Ishikawa (cell line): Measurements from ENCODE around the gene SERTAD2.

Experiments used
- CEBPB ChIP-seq: IDR thresholded peaks from 2 replicates; pipeline ENCODE4 v1.6.1; 2012
- CREB1 ChIP-seq: IDR thresholded peaks from 2 replicates; pipeline ENCODE4 v1.6.1; 2012; ENCODE audit warnings: low read depth
- EGR1 ChIP-seq: IDR thresholded peaks from 2 replicates; pipeline ENCODE4 v1.6.1; 2012
- EP300 ChIP-seq: IDR thresholded peaks from 2 replicates; pipeline ENCODE4 v1.6.1; 2012; ENCODE audit warnings: borderline replicate concordance
- FOXM1 ChIP-seq: IDR thresholded peaks from 2 replicates; pipeline ENCODE4 v1.6.1; 2012; ENCODE audit warnings: low read depth, borderline replicate concordance
- MAX ChIP-seq: IDR thresholded peaks from 2 replicates; pipeline ENCODE4 v1.6.1; 2012
- NFIC ChIP-seq: IDR thresholded peaks from 2 replicates; pipeline ENCODE4 v1.6.1; 2012
- RAD21 ChIP-seq: IDR thresholded peaks from 2 replicates; pipeline ENCODE4 v1.6.1; 2012; ENCODE audit warnings: low read depth
- REST ChIP-seq: IDR thresholded peaks from 2 replicates; pipeline ENCODE4 v1.6.1; 2012; ENCODE audit warnings: low read depth, mild to moderate bottlenecking
- TAF1 ChIP-seq: IDR thresholded peaks from 2 replicates; pipeline ENCODE4 v1.6.1; 2012; ENCODE audit warnings: low read depth, mild to moderate bottlenecking
- TCF12 ChIP-seq: IDR thresholded peaks from 2 replicates; pipeline ENCODE4 v1.6.1; 2012; ENCODE audit warnings: low read depth
- TEAD4 ChIP-seq: IDR thresholded peaks from 2 replicates; pipeline ENCODE4 v1.6.1; 2012
- USF1 ChIP-seq: IDR thresholded peaks from 2 replicates; pipeline ENCODE4 v1.6.1; 2012
- YY1 ChIP-seq: IDR thresholded peaks from 2 replicates; pipeline ENCODE4 v1.6.1; 2012; ENCODE audit warnings: low read depth
- ZBTB7A ChIP-seq: IDR thresholded peaks from 2 replicates; pipeline ENCODE4 v1.6.1; 2012; ENCODE audit warnings: low read depth

The SERTAD2 gene

GRCh38 chr2:64646007-64646880, 7.5 kb downstream of the SERTAD2 start:
- TF ChIP-seq NFIC (peak; percentile 13; the same call in 1 of the 2 replicates), TAF1 (no peak), RAD21 (peak; percentile 83)

- peak; percentile 69 for TF ChIP-seq TCF12
- TF ChIP-seq TEAD4, result no peak
- 0 out of 2 replicates have a peak, but pooled peaks have one; percentile 22 for TF ChIP-seq TAF1
- TF ChIP-seq ZBTB7A, result 0 out of 2 replicates have a peak, but pooled peaks have one; percentile 58
- TF ChIP-seq YY1, result no peak
- TF ChIP-seq REST, result no peak
- TF ChIP-seq NFIC, result peak; percentile 18; the same call in 1 of the 2 replicates
- no peak for TF ChIP-seq RAD21
- TF ChIP-seq EP300, result peak; percentile 42; the same call in 1 of the 2 replicates
- no peak for TF ChIP-seq USF1
- no peak for TF ChIP-seq EGR1
- no peak for TF ChIP-seq FOXM1
- TF ChIP-seq MAX, result 0 out of 2 replicates have a peak, but pooled peaks have one; percentile 35
- TF ChIP-seq CEBPB, result no peak
- TF ChIP-seq CREB1, result 0 out of 2 replicates have a peak, but pooled peaks have one; percentile 22
Observed at GRCh38 chr2:64644458-64645382, 9.0 kb downstream of the SERTAD2 start.

- TF ChIP-seq MAX, result no peak
- TF ChIP-seq RAD21, result no peak
- no peak for TF ChIP-seq FOXM1
- TF ChIP-seq ZBTB7A, result no peak; the same call in 1 of the 2 replicates
- no peak for TF ChIP-seq REST
- TF ChIP-seq YY1, result no peak
- TF ChIP-seq TCF12, result no peak
- TF ChIP-seq TEAD4, result no peak
- TF ChIP-seq CREB1, result no peak
- no peak for TF ChIP-seq EP300
- TF ChIP-seq CEBPB, result no peak
- no peak for TF ChIP-seq EGR1
- TF ChIP-seq NFIC, result no peak
- no peak for TF ChIP-seq TAF1
- TF ChIP-seq USF1, result no peak
Observed at GRCh38 chr2:64643838-64644457, 9.8 kb downstream of the SERTAD2 start.

- TF ChIP-seq REST, result no peak
- TF ChIP-seq YY1, result no peak
- no peak for TF ChIP-seq FOXM1
- TF ChIP-seq TAF1, result no peak
- no peak for TF ChIP-seq EP300
- no peak for TF ChIP-seq CEBPB
- TF ChIP-seq CREB1, result no peak
- TF ChIP-seq ZBTB7A, result no peak
- no peak for TF ChIP-seq EGR1
- no peak for TF ChIP-seq MAX
- no peak for TF ChIP-seq RAD21
Observed at GRCh38 chr2:64641599-64641998, 12.1 kb downstream of the SERTAD2 start.
